GM19043 (cell line): Measurements from ENCODE around the gene STARD4.

Experiments
- ATAC-seq: cut with Tn5 transposase; IDR thresholded peaks from one replicate; pipeline ENCODE4 v1.9.1; 2021; ENCODE audit warnings: low read depth; ENCODE audit not compliant: unreplicated experiment

Gene STARD4

DNA sequence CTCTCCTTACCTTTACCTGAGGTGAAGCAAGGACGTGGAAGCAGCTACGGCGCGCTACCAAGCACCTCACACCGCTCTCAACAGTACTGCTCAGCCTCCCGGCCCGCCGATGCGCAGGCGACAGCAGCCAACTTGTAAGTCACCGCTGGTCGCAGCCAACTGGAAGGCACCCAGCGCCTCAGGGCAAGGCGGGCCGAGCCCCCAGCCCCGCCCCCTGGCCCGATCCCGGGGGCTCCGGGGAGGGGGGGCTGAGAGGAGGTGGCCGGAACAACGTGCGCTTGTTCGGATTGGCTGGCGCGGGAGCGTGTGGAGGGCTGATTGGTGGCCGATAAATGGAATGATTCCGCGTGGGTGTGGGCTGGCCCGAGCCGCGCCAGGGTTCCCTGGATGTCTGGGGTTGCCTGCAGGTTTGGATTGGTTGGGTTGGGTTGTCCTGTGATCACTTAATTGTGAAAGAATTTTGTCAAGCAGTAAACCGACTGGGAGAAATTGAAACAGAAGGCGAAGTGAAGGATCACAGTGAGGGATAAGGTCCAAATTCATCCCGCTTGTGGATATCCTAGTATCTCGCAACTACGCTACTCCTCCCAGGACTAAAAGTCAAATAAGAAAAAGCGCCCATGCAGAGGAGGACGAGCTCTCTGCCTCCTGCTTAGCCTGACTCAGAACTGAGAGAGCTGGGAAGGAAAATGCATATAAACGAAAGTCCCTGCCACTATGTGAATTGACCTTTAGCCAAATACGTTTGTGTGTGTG, at the start of gene STARD4:
STARD4 (minus strand) TSS at position 161 of the 756 bp plus-strand sequence. CDS start 5,102 bp downstream, outside the sequence.
- peak; percentile 86 for ATAC-seq

DNA sequence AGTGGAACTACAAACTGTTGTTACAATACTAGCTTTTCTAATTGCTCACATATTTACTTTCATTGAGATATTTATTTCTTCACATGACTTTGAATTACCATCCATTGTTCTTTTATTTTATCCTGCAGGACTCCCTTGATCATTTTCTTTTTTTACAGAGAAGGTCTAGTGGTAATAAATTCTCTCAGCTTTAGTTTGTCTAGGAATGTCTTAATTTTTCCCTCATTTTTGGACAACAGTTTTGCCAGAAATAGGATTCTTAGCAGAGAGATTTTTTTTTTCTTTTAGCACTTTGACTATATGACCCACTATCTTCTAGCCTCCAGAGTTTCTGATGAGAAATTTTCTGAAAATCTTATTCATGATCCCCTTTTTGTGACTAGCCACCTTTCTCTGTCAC, 47.3 kb upstream of the STARD4 start:
- no peak for ATAC-seq

DNA sequence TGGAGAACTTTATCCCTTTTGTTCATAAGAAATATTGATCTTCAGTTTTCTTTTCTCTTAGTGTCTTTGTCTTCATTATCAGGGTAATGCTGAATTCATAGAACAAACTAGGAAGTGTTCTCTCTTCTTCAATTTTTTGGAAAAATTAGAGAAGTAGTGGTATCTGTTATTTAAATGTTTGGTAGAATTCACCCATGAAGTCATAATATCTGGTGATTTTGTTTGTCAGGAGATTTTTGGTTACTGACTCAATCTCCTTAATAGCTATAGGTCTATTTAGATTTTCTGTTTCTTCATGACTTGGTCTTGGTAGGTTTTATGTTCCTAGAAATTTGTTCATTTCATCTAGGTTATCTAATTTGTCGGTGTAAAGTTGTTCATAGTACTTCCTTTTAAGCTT, 45.4 kb upstream of the STARD4 start:
- no peak for ATAC-seq

DNA sequence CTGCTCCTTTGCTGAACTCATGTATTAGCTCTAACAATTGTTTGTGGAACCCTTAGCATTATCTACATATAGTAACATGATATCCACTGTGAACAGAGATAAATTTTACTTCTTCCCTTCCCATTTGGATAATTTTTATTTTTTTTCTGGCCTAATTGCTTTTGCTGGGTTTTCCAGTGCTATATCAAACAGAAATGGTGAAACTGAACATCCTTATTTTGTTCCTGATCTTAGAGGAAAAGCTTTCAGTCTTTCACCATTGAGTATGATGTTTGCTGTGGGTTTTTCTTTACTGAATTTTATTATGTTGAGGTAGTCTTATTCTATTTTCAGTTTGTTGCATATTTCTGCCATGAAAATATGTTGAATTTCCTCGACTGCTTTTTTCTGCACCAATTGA, 44.8 kb upstream of the STARD4 start:
- ATAC-seq: no peak

GRCh38 chr5:111556501-111556900, 44.2 kb upstream of the STARD4 start:
- no peak for ATAC-seq

DNA sequence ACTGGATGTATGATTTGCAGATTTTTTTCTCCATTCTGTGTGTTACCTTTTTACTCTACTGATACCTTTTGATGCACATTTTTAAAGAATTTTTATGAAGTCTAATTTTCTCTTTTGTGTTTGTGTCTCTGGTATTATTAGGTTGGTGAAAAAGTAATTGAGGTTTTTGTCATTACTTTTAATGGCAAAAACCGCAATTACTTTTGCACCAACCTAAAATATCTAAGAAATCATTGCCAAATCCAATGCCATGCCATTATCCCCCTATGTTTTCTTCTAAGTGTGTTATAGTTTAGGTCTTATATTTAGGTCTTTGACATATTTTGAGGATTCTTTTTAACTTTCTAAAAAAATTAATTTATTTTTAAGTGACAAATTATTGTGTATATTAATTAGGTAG, 43.4 kb upstream of the STARD4 start:
- ATAC-seq: no peak

DNA sequence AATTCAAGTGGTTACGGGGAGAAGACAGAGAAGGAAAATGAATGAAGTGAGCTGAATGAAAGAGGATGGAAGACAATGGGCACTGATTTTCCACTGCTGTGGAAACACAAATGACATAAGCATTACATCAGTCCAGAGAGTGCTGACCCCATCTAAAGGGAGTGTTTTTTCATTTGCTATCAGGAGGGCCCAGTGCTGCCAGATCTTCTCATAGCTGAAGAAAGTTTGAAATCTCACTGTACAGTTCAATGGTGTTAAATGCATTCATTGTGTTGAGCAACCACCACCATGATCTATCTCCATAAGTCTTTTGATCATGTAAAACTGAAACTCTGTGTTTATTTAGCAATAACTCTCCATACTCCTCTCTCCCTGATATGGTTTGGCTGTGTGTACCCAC, 41.5 kb upstream of the STARD4 start:
- ATAC-seq: no peak

DNA sequence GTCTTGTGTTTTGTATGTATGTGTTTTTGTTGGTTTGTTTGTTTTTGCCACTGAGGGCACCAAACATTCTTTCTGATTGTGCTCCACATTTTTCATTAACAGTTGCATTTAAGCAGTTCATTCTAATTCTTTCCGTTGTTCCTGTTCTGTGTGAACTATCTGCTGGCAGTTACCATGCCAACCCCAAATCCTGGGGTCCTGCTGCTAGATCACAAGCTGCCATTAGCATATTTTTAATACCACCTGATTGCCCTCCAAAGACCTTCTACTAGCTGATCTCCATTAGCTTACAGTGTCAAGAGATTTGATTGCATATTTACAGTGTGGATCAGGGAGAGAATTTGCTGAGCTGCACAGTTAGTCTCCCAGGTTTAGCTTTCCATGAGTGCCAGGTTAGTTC, 40.6 kb upstream of the STARD4 start:
- no peak for ATAC-seq

DNA sequence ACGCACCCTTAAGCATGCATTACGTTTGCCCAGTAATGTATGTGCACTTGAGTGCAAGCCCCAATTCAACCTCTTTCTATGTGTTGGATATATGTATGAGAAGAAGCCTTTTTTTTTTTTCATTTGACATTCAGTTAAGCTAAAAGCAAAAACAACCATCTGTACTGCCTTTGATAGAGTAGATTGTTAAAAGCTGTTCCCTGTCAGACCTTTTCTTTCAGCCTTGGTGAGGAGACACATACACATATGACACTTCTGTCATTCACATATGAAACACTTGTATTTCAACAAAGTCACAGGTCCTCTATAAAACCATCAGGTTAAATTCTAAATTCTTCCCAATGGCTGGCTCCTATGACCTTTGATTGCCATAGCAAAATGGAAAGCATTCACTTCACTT, 40.2 kb upstream of the STARD4 start:
- no peak for ATAC-seq

- ATAC-seq: no peak
Measured at GRCh38 chr5:111551569-111552275, 39.4 kb upstream of the STARD4 start.

GRCh38 chr5:111551161-111551560, 38.8 kb upstream of the STARD4 start:
- no peak for ATAC-seq

DNA sequence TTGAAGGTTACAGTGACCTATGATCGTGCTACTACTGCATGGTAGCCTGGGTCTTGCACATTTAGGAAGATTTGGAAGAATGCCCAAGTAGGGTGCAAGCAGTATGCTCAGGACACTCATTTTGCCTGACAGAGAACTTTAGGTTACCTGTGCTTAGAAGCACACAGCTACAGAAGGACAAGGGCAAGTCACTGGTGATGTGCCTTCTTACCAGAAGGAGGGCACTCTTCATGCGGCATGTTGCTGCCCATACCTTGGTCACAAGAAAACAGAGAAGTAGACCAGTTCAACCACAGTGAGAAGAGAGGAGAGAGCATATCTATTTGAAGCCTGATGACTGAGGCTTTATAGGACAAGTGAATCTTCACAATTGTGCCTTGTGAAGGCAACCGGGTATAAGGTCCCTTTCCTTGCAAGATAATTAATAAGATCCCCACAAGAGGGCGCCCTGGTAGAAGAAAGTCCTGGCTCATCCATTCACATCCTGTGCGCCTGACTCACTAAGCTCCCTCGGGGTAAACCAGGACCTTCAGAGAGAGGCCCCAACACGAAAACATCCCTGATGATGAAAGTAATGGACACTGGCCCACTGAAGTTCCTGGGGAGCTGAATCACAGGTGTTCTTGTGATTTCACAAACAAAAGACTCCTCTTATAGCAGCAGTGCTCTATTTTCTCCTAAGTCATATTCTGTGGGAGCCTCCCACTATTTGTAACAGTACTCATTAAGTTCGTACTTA, 38.1 kb upstream of the STARD4 start:
- peak; percentile 94 for ATAC-seq

GRCh38 chr5:111548992-111549649, 36.8 kb upstream of the STARD4 start:
- no peak for ATAC-seq

- no peak for ATAC-seq
Measured at GRCh38 chr5:111548348-111548950, 36.1 kb upstream of the STARD4 start.

GRCh38 chr5:111545031-111545430, 32.7 kb upstream of the STARD4 start:
- ATAC-seq: no peak

- ATAC-seq: no peak
Measured at GRCh38 chr5:111537141-111538024, 25.0 kb upstream of the STARD4 start.

- no peak for ATAC-seq
Measured at GRCh38 chr5:111535879-111536549, 23.7 kb upstream of the STARD4 start.

- ATAC-seq: no peak
Measured at GRCh38 chr5:111532886-111533582, 20.7 kb upstream of the STARD4 start.
